ENCODE data around the gene XRCC4. TPM values are rescaled to one million over a fixed set of nuclear protein-coding genes. Genes with fewer than 3 reads are reported as not detected.

The XRCC4 gene
- total RNA-seq, result 12.9 and 13.1 TPM in 2 replicates
- long read RNA-seq, transcript XRCC4-202 (8 exons, 1,579 nt), result minor isoform, 9 of 43 reads
- long read RNA-seq, transcript XRCC4-203 (8 exons, 1,530 nt), result major isoform, 12 of 43 reads
- long read RNA-seq, partial matches to known transcripts, result 7 of 43 reads
- long read RNA-seq, other reads (novel, unspliced or antisense), result 14 of 43 reads

- H3K4me3 Mint-ChIP-seq (ENCODE audit: low read depth), result peak within 1 kb of the TSS; percentile 98
- H3K27me3 Mint-ChIP-seq, result peaks cover 4% of the 10 kb centered on the region
- peak within 1 kb of the TSS; percentile 99 for H3K27ac Mint-ChIP-seq
- no peaks in the 10 kb centered on the region for H3K9me3 Mint-ChIP-seq (ENCODE audit: low read depth)
- H3K36me3 Mint-ChIP-seq (ENCODE audit: insufficient read depth), result peaks cover 14% of the 10 kb centered on the region
- peak; percentile 82 for DNase-seq (ENCODE audit: low spot score, unreplicated experiment)
- TF ChIP-seq CTCF (IDR thresholded peaks at IDR 0.05; ENCODE audit: unreplicated experiment), result no peak
- H3K4me1 Mint-ChIP-seq (ENCODE audit: low read depth), result peaks cover 26% of the 10 kb centered on the region
Observed at GRCh38 chr5:83076742-83077661, at the start of gene XRCC4, which contains the start of gene TMEM167A. TSS of gene XRCC4 (plus strand) at chr5:83077547. CDS start at chr5:83104920, 27,373 bp downstream. TSS of gene TMEM167A (minus strand) at chr5:83077394. CDS start at chr5:83077323, 71 bp downstream.

- no peak overlapping the region for H3K4me3 Mint-ChIP-seq (ENCODE audit: low read depth)
- no peak for DNase-seq (ENCODE audit: low spot score, unreplicated experiment)
- H3K9me3 Mint-ChIP-seq (ENCODE audit: low read depth), result no peaks in the 10 kb centered on the region
- H3K4me1 Mint-ChIP-seq (ENCODE audit: low read depth), result peaks cover 17% of the 10 kb centered on the region
- no peak for TF ChIP-seq CTCF (IDR thresholded peaks at IDR 0.05; ENCODE audit: unreplicated experiment)
- H3K27ac Mint-ChIP-seq, result no peak overlapping the region
- no peaks in the 10 kb centered on the region for H3K36me3 Mint-ChIP-seq (ENCODE audit: insufficient read depth)
- H3K27me3 Mint-ChIP-seq, result peaks cover 10% of the 10 kb centered on the region
Observed at GRCh38 chr5:83029912-83030311, 47.4 kb upstream of the XRCC4 start.

GRCh38 chr5:83031381-83031780, 46.0 kb upstream of the XRCC4 start:
- H3K4me3 Mint-ChIP-seq (ENCODE audit: low read depth), result no peak overlapping the region
- no peak for DNase-seq (ENCODE audit: low spot score, unreplicated experiment)
- H3K9me3 Mint-ChIP-seq (ENCODE audit: low read depth), result no peaks in the 10 kb centered on the region
- peaks cover 29% of the 10 kb centered on the region for H3K4me1 Mint-ChIP-seq (ENCODE audit: low read depth)
- no peak for TF ChIP-seq CTCF (IDR thresholded peaks at IDR 0.05; ENCODE audit: unreplicated experiment)
- H3K27me3 Mint-ChIP-seq, result no peaks in the 10 kb centered on the region
- H3K36me3 Mint-ChIP-seq (ENCODE audit: insufficient read depth), result no peaks in the 10 kb centered on the region
- no peak overlapping the region for H3K27ac Mint-ChIP-seq

GRCh38 chr5:83034036-83034435, 43.3 kb upstream of the XRCC4 start:
- TF ChIP-seq CTCF (IDR thresholded peaks at IDR 0.05; ENCODE audit: unreplicated experiment), result no peak
- Mint-ChIP-seq H3K27ac (no peak overlapping the region), H3K36me3 (ENCODE audit: insufficient read depth) (no peaks in the 10 kb centered on the region), H3K9me3 (ENCODE audit: low read depth) (no peaks in the 10 kb centered on the region), H3K4me1 (ENCODE audit: low read depth) (peaks cover 42% of the 10 kb centered on the region), H3K4me3 (ENCODE audit: low read depth) (no peak overlapping the region), H3K27me3 (no peaks in the 10 kb centered on the region)
- no peak for DNase-seq (ENCODE audit: low spot score, unreplicated experiment)

- no peak for DNase-seq (ENCODE audit: low spot score, unreplicated experiment)
- no peaks in the 10 kb centered on the region for H3K27me3 Mint-ChIP-seq
- no peaks in the 10 kb centered on the region for H3K9me3 Mint-ChIP-seq (ENCODE audit: low read depth)
- TF ChIP-seq CTCF (IDR thresholded peaks at IDR 0.05; ENCODE audit: unreplicated experiment), result no peak
- H3K4me3 Mint-ChIP-seq (ENCODE audit: low read depth), result no peak overlapping the region
- H3K36me3 Mint-ChIP-seq (ENCODE audit: insufficient read depth), result no peaks in the 10 kb centered on the region
- no peak overlapping the region for H3K27ac Mint-ChIP-seq
- H3K4me1 Mint-ChIP-seq (ENCODE audit: low read depth), result peaks cover 42% of the 10 kb centered on the region
Observed at GRCh38 chr5:83034528-83035207, 42.7 kb upstream of the XRCC4 start.

Data from progenitor cell of endocrine pancreas (in vitro differentiated cells).